HG03103 (cell line): ENCODE results near the gene MOAP1.
"Not testable (repeated sequence)": the region's sequence is repeated elsewhere in the genome, so short reads cannot be mapped to it uniquely, and the experiment has no call there.

Experiments
- ATAC-seq: cut with Tn5 transposase; IDR thresholded peaks from one replicate; pipeline ENCODE4 v1.9.1; 2021; ENCODE audit warnings: low read depth; ENCODE audit not compliant: unreplicated experiment

MOAP1 gene

DNA sequence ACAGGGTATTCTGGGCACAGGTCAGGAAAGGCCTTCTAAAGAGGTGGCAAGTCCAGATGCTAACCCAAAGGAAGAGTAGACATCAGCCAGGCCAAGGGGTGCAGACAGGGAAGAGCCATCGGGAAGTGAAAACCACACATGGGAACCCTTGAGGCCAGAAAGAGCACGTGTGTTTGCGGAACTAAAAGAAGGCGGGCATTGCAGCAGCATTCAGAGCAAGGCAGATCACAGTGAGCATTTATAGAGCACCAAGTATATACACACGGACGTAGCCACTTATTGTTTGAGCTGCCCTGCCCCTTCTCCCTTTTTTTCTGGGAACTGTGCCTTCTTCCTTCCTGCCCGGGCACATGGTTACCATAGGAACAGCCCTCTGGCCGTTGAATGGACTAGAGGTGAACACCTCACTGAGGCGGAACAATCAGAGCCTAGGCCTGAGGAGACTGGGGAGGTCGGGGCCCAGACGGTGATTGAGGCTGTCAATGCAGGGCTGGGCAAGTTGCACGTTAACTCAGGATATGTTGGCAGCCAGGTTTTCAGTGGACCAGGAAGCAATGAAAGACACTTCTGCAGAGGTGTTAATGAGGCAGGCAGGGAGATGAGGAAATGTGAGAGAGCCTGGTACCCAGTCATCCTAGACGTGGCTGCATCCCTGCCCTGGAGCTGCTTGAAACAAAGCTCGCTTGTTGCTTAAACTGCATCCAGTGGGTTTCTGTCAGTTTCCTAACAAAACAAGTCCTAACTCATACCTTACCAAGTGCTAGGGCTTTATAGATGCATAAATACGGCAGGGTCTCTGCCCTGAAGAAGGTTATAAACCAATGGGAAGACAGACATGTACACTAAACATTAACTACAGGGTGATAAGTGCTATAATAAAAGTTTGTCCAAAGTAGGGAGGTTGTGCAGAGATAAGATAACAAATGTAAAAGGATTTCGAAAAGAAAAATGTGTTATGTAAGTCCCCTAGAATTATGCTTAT is 34.2 kb downstream of the MOAP1 start:
- ATAC-seq: no peak

- ATAC-seq: no peak
Measured at GRCh38 chr14:93148979-93149378, 35.7 kb downstream of the MOAP1 start.

DNA sequence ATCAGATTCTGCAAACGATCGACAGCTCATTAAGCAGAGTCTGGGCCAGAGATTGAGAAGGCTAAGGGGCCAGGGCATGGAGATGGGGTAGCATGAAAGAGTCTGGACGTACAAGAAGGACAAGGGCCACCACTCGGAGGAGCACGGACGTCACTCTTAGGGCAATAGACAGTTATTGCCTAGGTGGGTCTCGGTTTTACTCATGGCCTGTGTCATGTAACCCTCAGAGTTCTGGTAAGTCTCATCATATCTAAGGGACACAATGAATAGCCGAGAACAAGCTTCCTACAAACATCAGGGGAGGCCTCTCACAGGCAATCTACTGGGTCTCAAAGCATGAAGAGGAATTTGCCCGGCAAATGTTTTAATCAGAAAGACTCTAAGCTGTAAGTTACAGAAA is 38.6 kb downstream of the MOAP1 start:
- ATAC-seq: no peak

- ATAC-seq: no peak
Measured at GRCh38 chr14:93142854-93143652, 41.6 kb downstream of the MOAP1 start.

DNA sequence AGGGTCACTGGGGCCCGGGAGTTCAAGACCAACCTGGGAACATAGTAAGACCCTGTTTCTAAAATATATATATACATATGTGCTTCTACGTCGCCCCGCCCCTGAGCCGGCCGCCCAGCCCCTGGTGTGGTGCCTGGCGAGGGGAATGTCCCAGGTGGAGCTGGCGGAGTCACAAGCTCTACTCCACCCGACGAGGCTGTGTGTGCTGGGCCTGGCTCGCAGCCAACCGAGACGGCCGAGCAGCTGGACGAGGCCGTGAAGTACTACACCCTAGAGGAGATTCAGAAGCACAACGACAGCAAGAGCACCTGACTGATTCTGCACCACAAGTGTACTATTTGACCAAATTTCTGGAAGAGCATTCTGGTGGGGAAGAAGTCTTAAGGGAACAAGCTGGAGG is 46.8 kb downstream of the MOAP1 start:
- no peak for ATAC-seq

- ATAC-seq: not testable (repeated sequence)
Measured at GRCh38 chr14:93136508-93136907, 48.2 kb downstream of the MOAP1 start.

DNA sequence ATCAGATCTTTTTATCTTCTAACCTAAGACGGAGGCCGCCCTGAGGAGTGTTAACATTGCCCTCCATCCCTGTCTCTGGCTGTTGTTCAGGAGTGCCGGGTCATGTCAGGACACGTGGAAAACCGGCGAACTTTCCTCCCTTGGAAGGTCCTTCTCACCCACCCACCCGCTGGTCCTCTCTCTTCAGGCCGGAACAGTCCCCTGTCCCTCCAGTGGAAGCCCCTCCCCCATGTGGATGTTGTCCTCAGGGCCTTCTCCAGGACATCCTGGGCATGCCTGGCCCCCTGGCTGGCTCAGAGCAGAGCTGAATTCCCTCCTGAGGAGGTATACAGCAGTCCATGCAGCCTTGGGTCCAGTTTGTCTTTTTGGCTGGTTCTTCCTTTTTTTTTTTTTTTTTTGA is 48.7 kb downstream of the MOAP1 start:
- ATAC-seq: no peak

GRCh38 chr14:93135399-93135798 is 49.3 kb downstream of the MOAP1 start:
- ATAC-seq: no peak

GRCh38 chr14:93133464-93133863 is 51.2 kb downstream of the MOAP1 start:
- ATAC-seq: no peak

GRCh38 chr14:93132472-93133065 is 52.1 kb downstream of the MOAP1 start:
- ATAC-seq: no peak
